GM12878 (cell line): ENCODE measurements around the gene BTBD6.

Source experiments
- POLR2A ChIP-seq: IDR thresholded peaks from 2 replicates; pipeline ENCODE4 v1.6.1; 2011; ENCODE audit warnings: low read depth, mild to moderate bottlenecking, low read length
- POLR2AphosphoS5 ChIP-seq: IDR thresholded peaks from 2 replicates; pipeline ENCODE4 v1.6.1; 2011; ENCODE audit warnings: mild to moderate bottlenecking, low read length, inconsistent platforms
- SP1 ChIP-seq: IDR thresholded peaks from one replicate; pipeline ENCODE4 v1.6.1; 2011; ENCODE audit warnings: low read depth, low read length

GRCh38 chr14:105219753-105220152 is 28.6 kb upstream of the BTBD6 start:
- no peak for TF ChIP-seq POLR2AphosphoS5
- no peak for TF ChIP-seq SP1
- TF ChIP-seq POLR2A: no peak
